K562 (cell line): ENCODE results near the gene DIPK1A. TPM values are rescaled to one million over a fixed set of nuclear protein-coding genes. Genes with fewer than 3 reads are reported as not detected.
A peak's percentile ranks its signal among the peaks of the same experiment; 100 is the strongest.

Source experiments
- ATAC-seq: fragments of 200-7000 bp; cut with Tn5 transposase; 3 replicates; pipeline ENCODE4 v1.9.1; 2020; ENCODE audit warnings: moderate library complexity
- BruUV-seq: library from RNA; stranded (reverse); fragments of 400-500 nt; replicated peaks from 2 replicates; lab custom pipeline; 2021; lab: Mats Ljungman, UMichigan
- CTCF ChIA-PET: fragments of 300-600 bp; formaldehyde crosslinking; extraction: SDS; loops from one replicate; lab custom pipeline; 2021; ENCODE audit warnings: low intra/inter-chr PET ratio; lab: Yijun Ruan, JAX
- POLR2A ChIA-PET: fragments of 300-600, 350-650 bp; sonication (Branson Sonifier 250); formaldehyde crosslinking; extraction: SDS; loops from one replicate; lab custom pipeline; 2021; ENCODE audit warnings: antibody characterized with exemption, inconsistent platforms; lab: Yijun Ruan, JAX
- DNase-seq, 4 experiments: peaks; one replicate each; pipeline versions ENCODE4 v3.0.0 to v3.0.0-alpha.2; 2011 to 2018; ENCODE audit warnings: low spot score in 3 of 4, mixed read lengths in 3 of 4; ENCODE audit errors: extremely low read depth in 1 of 4
- FAIRE-seq: peaks from 2 replicates; lab custom pipeline; 2011; peaks lifted over from hg19 to GRCh38; lab: Jason Lieb, UNC
- H2AFZ ChIP-seq: 2 replicates; pipeline ENCODE4 v1.6.0; 2011; ENCODE audit warnings: low read depth, low read length, control low read depth, inconsistent platforms
- H3K27ac ChIP-seq: fragments of 200-600 bp; 3 replicates; pipeline ENCODE4 v1.8.0; 2011; ENCODE audit warnings: low read depth, mild to moderate bottlenecking, control low read depth, inconsistent platforms, low read length, moderate library complexity, mixed read lengths; ENCODE audit errors: extremely low read depth
- H3K27me3 ChIP-seq, 2 experiments: fragments of 300-600 bp in 1 of 2; 2 replicates in 1 of 2; 3 replicates in 1 of 2; pipeline versions ENCODE4 v1.6.0 to v1.8.0; 2011; ENCODE audit warnings: inconsistent platforms in 2 of 2, low read length in 2 of 2, mild to moderate bottlenecking in 1 of 2, mixed read lengths in 1 of 2, moderate library complexity in 1 of 2; ENCODE audit not compliant: control insufficient read depth in 2 of 2, insufficient read depth in 2 of 2
- H3K36me3 ChIP-seq: fragments of 300-600 bp; 3 replicates; pipeline ENCODE4 v1.8.0; 2011; ENCODE audit warnings: mild to moderate bottlenecking, low read length, inconsistent platforms; ENCODE audit not compliant: control insufficient read depth, insufficient read depth
- H3K4me1 ChIP-seq, 2 experiments: fragments of 200-600 bp in 1 of 2; replicated peaks in 1 of 2; 2 replicates in 1 of 2; 3 replicates in 1 of 2; pipeline versions ENCODE4 v1.5.1 to v1.8.0; 2011; ENCODE audit warnings: inconsistent platforms in 2 of 2, low read length in 2 of 2, mild to moderate bottlenecking in 1 of 2, mixed read lengths in 1 of 2, moderate library complexity in 1 of 2; ENCODE audit not compliant: control insufficient read depth in 2 of 2, insufficient read depth in 2 of 2
- H3K4me2 ChIP-seq: 2 replicates; pipeline ENCODE4 v1.6.1; 2011; ENCODE audit warnings: low read length, control low read depth, inconsistent platforms, mixed read lengths; ENCODE audit not compliant: insufficient read depth
- H3K4me3 ChIP-seq: fragments of 200-600 bp; sonication (generic), shearing (Covaris generic); 2 replicates; pipeline ENCODE4 v1.5.1; 2016; ENCODE audit warnings: control low read depth, inconsistent platforms
- H3K79me2 ChIP-seq: fragments of 200-600 bp; 3 replicates; pipeline ENCODE4 v1.8.0; 2011; ENCODE audit warnings: low read length, inconsistent platforms; ENCODE audit not compliant: control insufficient read depth, insufficient read depth
- H3K9ac ChIP-seq, 2 experiments: 2 replicates each; pipeline versions ENCODE4 v1.6.0 to v1.6.1; 2011; ENCODE audit warnings: low read depth in 2 of 2, low read length in 2 of 2, control low read depth in 1 of 2, inconsistent platforms in 1 of 2, mild to moderate bottlenecking in 1 of 2, mixed read lengths in 1 of 2; ENCODE audit not compliant: insufficient read depth in 1 of 2
- H3K9me1 ChIP-seq: one replicate; pipeline ENCODE4 v1.6.0; 2011; ENCODE audit warnings: inconsistent platforms, mild to moderate bottlenecking, low read length, moderate library complexity; ENCODE audit not compliant: control insufficient read depth, insufficient read depth
- H3K9me3 ChIP-seq: replicated peaks from 2 replicates; pipeline ENCODE4 v1.5.1; 2011; ENCODE audit warnings: low read depth, low read length, inconsistent platforms; ENCODE audit not compliant: control insufficient read depth, insufficient read depth
- H4K20me1 ChIP-seq: replicated peaks from 2 replicates; pipeline ENCODE4 v1.6.1; 2011; ENCODE audit warnings: low read length, inconsistent platforms, mixed read lengths; ENCODE audit not compliant: control insufficient read depth, insufficient read depth
- AFF1 ChIP-seq, 2 experiments: fragments of 450-650 bp; IDR thresholded peaks; 2 replicates each; pipeline ENCODE4 v1.6.1; 2018; ENCODE audit warnings: mild to moderate bottlenecking in 2 of 2, low read depth in 1 of 2; ENCODE audit not compliant: partially characterized antibody in 2 of 2
- ATF2 ChIP-seq: sonication (generic); formaldehyde crosslinking; IDR thresholded peaks from 2 replicates; pipeline ENCODE4 v1.8.1; 2022; ENCODE audit warnings: missing genetic modification reagents
- BACH1 ChIP-seq: fragments of 200-800 bp; sonication (Bioruptor generic); IDR thresholded peaks from 2 replicates; pipeline ENCODE4 v1.6.1; 2016; ENCODE audit warnings: missing genetic modification characterization, missing compliant biosample characterization
- BRCA1 ChIP-seq, 2 experiments: fragments of 450-650 bp in 1 of 2; sonication (generic) in 1 of 2; formaldehyde crosslinking in 1 of 2; IDR thresholded peaks; 2 replicates each; pipeline versions ENCODE4 v1.5.0 to v1.6.1; 2017 to 2020; ENCODE audit warnings: mild to moderate bottlenecking in 1 of 2, missing genetic modification reagents in 1 of 2
- GABPA ChIP-seq: fragments of 200-800 bp; sonication (Bioruptor generic); conservative IDR thresholded peaks from 2 replicates; pipeline ENCODE4 v1.6.1; 2016; ENCODE audit warnings: low read depth, missing genetic modification characterization, missing compliant biosample characterization
- LCOR ChIP-seq: sonication (generic); formaldehyde crosslinking; IDR thresholded peaks from 2 replicates; pipeline ENCODE4 v1.8.0; 2022; ENCODE audit warnings: mild to moderate bottlenecking, missing genetic modification reagents
- NR2C2 ChIP-seq, 2 experiments: fragments of 200-800 bp in 1 of 2; sonication (Bioruptor generic) in 1 of 2; sonication (generic) in 1 of 2; formaldehyde crosslinking in 1 of 2; IDR thresholded peaks; 2 replicates each; pipeline versions ENCODE4 v1.6.1 to v1.8.0; 2016 to 2022; ENCODE audit warnings: mild to moderate bottlenecking in 1 of 2, missing compliant biosample characterization in 1 of 2, missing genetic modification characterization in 1 of 2, missing genetic modification reagents in 1 of 2
- POLR2AphosphoS2 ChIP-seq: IDR thresholded peaks from 2 replicates; pipeline ENCODE4 v1.6.1; 2012; ENCODE audit warnings: low read length, improper control_type of control experiment
- POU5F1 ChIP-seq: fragments of 150-350 bp; IDR thresholded peaks from 2 replicates; pipeline ENCODE4 v1.6.1; 2014; ENCODE audit warnings: borderline replicate concordance, low read length, low read depth, mild to moderate bottlenecking; ENCODE audit not compliant: partially characterized antibody
- SIN3B ChIP-seq: fragments of 450-650 bp; IDR thresholded peaks from 2 replicates; pipeline ENCODE4 v1.6.1; 2017; ENCODE audit warnings: low read depth, mild to moderate bottlenecking, moderate library complexity
- TAL1 ChIP-seq: fragments of 450-650 bp; IDR thresholded peaks from 2 replicates; pipeline ENCODE4 v1.6.1; 2016; ENCODE audit warnings: mild to moderate bottlenecking
- TFAP4 ChIP-seq: sonication (generic); formaldehyde crosslinking; IDR thresholded peaks from 2 replicates; pipeline ENCODE4 v1.8.0; 2022; ENCODE audit warnings: missing genetic modification reagents, mild to moderate bottlenecking, moderate library complexity, borderline replicate concordance
- TSC22D4 ChIP-seq: fragments of 450-650 bp; IDR thresholded peaks from 2 replicates; pipeline ENCODE4 v1.6.1; 2016; ENCODE audit warnings: missing genetic modification characterization, missing biosample characterization, control low read depth
- ZNF316 ChIP-seq: fragments of 450-650 bp; IDR thresholded peaks from 2 replicates; pipeline ENCODE4 v1.6.1; 2016
- WGBS: fragments of 100-300 bp; shearing (Covaris generic); methylation state at CpG from one replicate; pipeline ENCODE4 v1.1.6; 2016; ENCODE audit warnings: low coverage, mixed read lengths; ENCODE audit not compliant: insufficient coverage; ENCODE audit errors: missing lambda C conversion rate; 5-methylcytosine and 5-hydroxymethylcytosine counted together
- in situ Hi-C: fragments of 300-500 bp; cut with MboI; formaldehyde crosslinking; loops from 4 replicates; pipeline ENCODE4 v1.15.0; 2018; ENCODE audit warnings: inconsistent platforms, mixed read lengths
- intact Hi-C: fragments of 100-400 bp; cut with micrococcal nuclease; formaldehyde crosslinking; loops from 2 replicates; pipeline ENCODE4 v1.14.2; 2022
- polyA plus RNA-seq, 8 experiments: library from polyadenylated mRNA; depleted of rRNA in 4 of 8; stranded (reverse) in 5 of 8; unstranded in 3 of 8; fragments of >200 nt; fragmentation: Nextera tagmentation in 2 of 8; fragmentation: Illumina TruSeq in 1 of 8; extraction: Ambion mirVana in 2 of 8; extraction: Trizol in 1 of 8; gene quantifications; 2 replicates each; pipeline versions ENCODE4 v1.2.1 to v1.2.3, GENCODE V29; 2011 to 2014; ENCODE audit warnings: inconsistent platforms in 1 of 8, missing spikeins in 1 of 8
- total RNA-seq, 7 experiments: library from RNA; depleted of rRNA in 6 of 7; stranded (reverse); fragments of >200 nt in 6 of 7; fragmentation: Illumina TruSeq in 2 of 7; extraction: Trizol in 2 of 7; gene quantifications; 2 replicates each; pipeline versions ENCODE4 v1.2.1 to v1.2.3, GENCODE V29; 2011 to 2021; ENCODE audit warnings: low replicate concordance in 1 of 7

DIPK1A gene
- total and polyA plus RNA-seq, 9 of the 15 experiments (the other 6 are each of a cell fraction or from before 2014, with no cell fraction given), result 0.54 to 2.5 (median 1.3) TPM

- Histone ChIP-seq H3K9me1 (no peaks in the 10 kb centered on the region), H3K27ac (no peak overlapping the region), H4K20me1 (no peaks in the 10 kb centered on the region), H2AFZ (no peak overlapping the region), H3K9ac (no peak overlapping the region), H3K36me3 (no peaks in the 10 kb centered on the region), H3K4me3 (no peak overlapping the region), H3K27me3 (no peaks in the 10 kb centered on the region), H3K4me2 (no peak overlapping the region), H3K4me1 (peaks cover under 1 to 7% of the 10 kb centered on the region in 2 experiments; a peak in 3 of 5 replicates), H3K9me3 (no peaks in the 10 kb centered on the region), H3K79me2 (no peaks in the 10 kb centered on the region)
- ATAC-seq (0 out of 3 replicates have a peak, but pooled peaks have one; percentile 9), FAIRE-seq (no peak), DNase-seq (no peak)
- intact Hi-C loops, result loop anchor here (2.0 kb wide), 1 partner anchor 205 kb away; no protein-coding TSS in a partner anchor
- WGBS, result 25% methylated on average over 5 of the region's 5 CpGs
- in situ Hi-C loops, result loop anchor here (25.0 kb wide), 1 partner anchor 1004 kb away; no protein-coding TSS in a partner anchor
- ChIA-PET CTCF (interaction anchor here (1.1 to 6.7 kb wide), 5 partner anchors 102 to 204 kb away, joined by 4 to 125 read pairs (median 36); partner anchors contain the start of gene DIPK1A), POLR2A (interaction anchor here (0.8 kb wide), 1 partner anchor 8 kb away, joined by 4 read pairs; no protein-coding TSS in a partner anchor)
- no TSS peak for BruUV-seq
- TF ChIP-seq SIN3B (no peak), TSC22D4 (tag) (no peak), BACH1 (tag) (no peak), TAL1 (no peak), POLR2AphosphoS2 (no peak), POU5F1 (no peak), GABPA (no peak), BRCA1 (IDR thresholded peaks at IDR 0.05) (no peak), BRCA1 (CRISPR knock-in tag; IDR thresholded peaks at IDR 0.05) (no peak), ATF2 (no peak), NR2C2 (CRISPR knock-in tag; IDR thresholded peaks at IDR 0.05) (no peak), NR2C2 (tag; IDR thresholded peaks at IDR 0.05) (no peak), TFAP4 (CRISPR knock-in tag) (no peak), ZNF316 (no peak), AFF1 (IDR thresholded peaks at IDR 0.05; ENCODE audit: low read depth in 1 of 2, partially characterized antibody in 2 of 2) (no peak), LCOR (CRISPR knock-in tag) (no peak)
Observed at GRCh38 chr1:92857817-92858216, 103.4 kb downstream of the DIPK1A start.
